DMS 273 (cell line): ENCODE measurements around the gene EME2.
"Not testable (repeated sequence)": the region's sequence is repeated elsewhere in the genome, so short reads cannot be mapped to it uniquely, and the experiment has no call there.

ENCODE experiments used
- DNase-seq: peaks from one replicate; lab custom pipeline; 2025; ENCODE audit not compliant: unreplicated experiment; lab: John Stamatoyannopoulos, UW

Gene EME2

GRCh38 chr16:1790611-1791255 is 18.1 kb downstream of the EME2 start:
- DNase-seq: no peak

GRCh38 chr16:1791256-1791942 is 18.8 kb downstream of the EME2 start:
- DNase-seq: no peak

- DNase-seq: no peak
Observed at GRCh38 chr16:1791943-1792812, 19.6 kb downstream of the EME2 start.

- DNase-seq: no peak
Observed at GRCh38 chr16:1792836-1793577, 20.4 kb downstream of the EME2 start.

- DNase-seq: no peak
Observed at GRCh38 chr16:1793578-1794220, 21.1 kb downstream of the EME2 start, which contains the start of gene IGFALS. Gene IGFALS (minus strand): TSS chr16:1793705. CDS start chr16:1793652, 53 bp downstream.

GRCh38 chr16:1794221-1794871 is 21.7 kb downstream of the EME2 start:
- no peak for DNase-seq

- no peak for DNase-seq
Observed at GRCh38 chr16:1794908-1795666, 22.5 kb downstream of the EME2 start.

GRCh38 chr16:1799263-1799662 is 26.7 kb downstream of the EME2 start:
- not testable (repeated sequence) for DNase-seq

GRCh38 chr16:1800701-1801100 is 28.1 kb downstream of the EME2 start:
- DNase-seq: no peak

GRCh38 chr16:1807626-1808025 is 35.0 kb downstream of the EME2 start:
- DNase-seq: no peak

- no peak for DNase-seq
Observed at GRCh38 chr16:1808691-1809090, 36.1 kb downstream of the EME2 start.

GRCh38 chr16:1809281-1809801 is 36.7 kb downstream of the EME2 start:
- no peak for DNase-seq

GRCh38 chr16:1810106-1810505 is 37.5 kb downstream of the EME2 start:
- no peak for DNase-seq

GRCh38 chr16:1810536-1810935 is 37.9 kb downstream of the EME2 start:
- no peak for DNase-seq

GRCh38 chr16:1812732-1813163 is 40.1 kb downstream of the EME2 start:
- peak; percentile 96 for DNase-seq

- no peak for DNase-seq
Observed at GRCh38 chr16:1815461-1815860, 42.9 kb downstream of the EME2 start.

- DNase-seq: no peak
Observed at GRCh38 chr16:1816396-1817275, 44.0 kb downstream of the EME2 start.

- DNase-seq: no peak
Observed at GRCh38 chr16:1817276-1817589, 44.6 kb downstream of the EME2 start.
